ENCODE measurements around the gene CCDC149. TPM values are rescaled to one million over a fixed set of nuclear protein-coding genes. Genes with fewer than 3 reads are reported as not detected.

Gene CCDC149
- total and polyA plus RNA-seq, 4 donors = 1.4 to 11.2 (median 3.4) TPM

DNA sequence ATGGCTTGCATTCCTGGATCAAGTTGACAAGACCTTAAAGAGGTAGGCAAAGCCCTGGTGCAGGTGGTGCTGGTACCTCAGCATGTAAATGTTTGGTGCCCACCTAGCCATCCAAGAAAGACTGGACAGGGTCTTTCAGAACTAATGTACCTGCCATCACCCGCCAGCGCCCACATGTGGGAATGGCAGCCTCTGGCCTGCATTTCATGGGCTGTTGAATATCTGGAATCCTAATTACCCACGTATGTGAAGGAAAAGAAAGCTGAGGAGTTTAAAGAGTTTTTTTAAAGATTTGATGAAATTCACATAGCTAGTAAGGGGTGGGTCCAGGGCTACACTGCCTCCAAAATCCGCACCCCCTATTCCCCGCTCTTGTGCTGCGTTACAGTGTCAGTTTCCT, 8.6 kb upstream of the CCDC149 start:
- Histone ChIP-seq H3K4me3 (ENCODE audit: low read depth in 1 of 3, low read length in 3 of 3) (no peak overlapping the region), H3K9me3 (ENCODE audit: control insufficient read depth in 4 of 4, low read length in 3 of 4) (peaks cover 0 to 8% (median 1%) of the 10 kb centered on the region in 4 donors), H3K9ac (ENCODE audit: low read depth in 1 of 2, low read length in 2 of 2) (no peak overlapping the region), H3K27me3 (ENCODE audit: control insufficient read depth in 4 of 4, insufficient read depth in 4 of 4, low read length in 3 of 4) (no peaks in the 10 kb centered on the region), H3K27ac (ENCODE audit: low read depth in 1 of 2, low read length in 2 of 2) (no peak overlapping the region), H3K4me1 (ENCODE audit: control insufficient read depth in 4 of 4, insufficient read depth in 4 of 4, low read length in 3 of 4) (no peaks in the 10 kb centered on the region), H3K36me3 (ENCODE audit: control insufficient read depth in 4 of 4, insufficient read depth in 3 of 4, low read depth in 1 of 4, low read length in 3 of 4) (no peaks in the 10 kb centered on the region)
- DNase-seq (ENCODE audit: low spot score) = no peak
- WGBS = 86% methylated on average over 6 of the region's 6 CpGs
- TF ChIP-seq TAF1 (conservative IDR thresholded peaks at IDR 0.05) (no peak), RXRA (IDR thresholded peaks at IDR 0.05) (no peak), JUND (IDR thresholded peaks at IDR 0.05) (no peak), EGR1 (IDR thresholded peaks at IDR 0.05; ENCODE audit: low read depth in 2 of 2) (no peak), YY1 (IDR thresholded peaks at IDR 0.05) (no peak), FOXA1 (IDR thresholded peaks at IDR 0.05) (no peak), GABPA (IDR thresholded peaks at IDR 0.05 in 1 of 2, conservative IDR thresholded peaks at IDR 0.05 in 1 of 2) (no peak), SP1 (IDR thresholded peaks at IDR 0.05) (no peak), FOXA2 (IDR thresholded peaks at IDR 0.05) (no peak), RAD21 (IDR thresholded peaks at IDR 0.05) (no peak)
- TF ChIP-seq, protein P1, sequence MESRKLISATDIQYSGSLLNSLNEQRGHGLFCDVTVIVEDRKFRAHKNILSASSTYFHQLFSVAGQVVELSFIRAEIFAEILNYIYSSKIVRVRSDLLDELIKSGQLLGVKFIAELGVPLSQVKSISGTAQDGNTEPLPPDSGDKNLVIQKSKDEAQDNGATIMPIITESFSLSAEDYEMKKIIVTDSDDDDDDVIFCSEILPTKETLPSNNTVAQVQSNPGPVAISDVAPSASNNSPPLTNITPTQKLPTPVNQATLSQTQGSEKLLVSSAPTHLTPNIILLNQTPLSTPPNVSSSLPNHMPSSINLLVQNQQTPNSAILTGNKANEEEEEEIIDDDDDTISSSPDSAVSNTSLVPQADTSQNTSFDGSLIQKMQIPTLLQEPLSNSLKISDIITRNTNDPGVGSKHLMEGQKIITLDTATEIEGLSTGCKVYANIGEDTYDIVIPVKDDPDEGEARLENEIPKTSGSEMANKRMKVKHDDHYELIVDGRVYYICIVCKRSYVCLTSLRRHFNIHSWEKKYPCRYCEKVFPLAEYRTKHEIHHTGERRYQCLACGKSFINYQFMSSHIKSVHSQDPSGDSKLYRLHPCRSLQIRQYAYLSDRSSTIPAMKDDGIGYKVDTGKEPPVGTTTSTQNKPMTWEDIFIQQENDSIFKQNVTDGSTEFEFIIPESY (IDR thresholded peaks at IDR 0.05) = no peak
- TF ChIP-seq, protein P2, sequence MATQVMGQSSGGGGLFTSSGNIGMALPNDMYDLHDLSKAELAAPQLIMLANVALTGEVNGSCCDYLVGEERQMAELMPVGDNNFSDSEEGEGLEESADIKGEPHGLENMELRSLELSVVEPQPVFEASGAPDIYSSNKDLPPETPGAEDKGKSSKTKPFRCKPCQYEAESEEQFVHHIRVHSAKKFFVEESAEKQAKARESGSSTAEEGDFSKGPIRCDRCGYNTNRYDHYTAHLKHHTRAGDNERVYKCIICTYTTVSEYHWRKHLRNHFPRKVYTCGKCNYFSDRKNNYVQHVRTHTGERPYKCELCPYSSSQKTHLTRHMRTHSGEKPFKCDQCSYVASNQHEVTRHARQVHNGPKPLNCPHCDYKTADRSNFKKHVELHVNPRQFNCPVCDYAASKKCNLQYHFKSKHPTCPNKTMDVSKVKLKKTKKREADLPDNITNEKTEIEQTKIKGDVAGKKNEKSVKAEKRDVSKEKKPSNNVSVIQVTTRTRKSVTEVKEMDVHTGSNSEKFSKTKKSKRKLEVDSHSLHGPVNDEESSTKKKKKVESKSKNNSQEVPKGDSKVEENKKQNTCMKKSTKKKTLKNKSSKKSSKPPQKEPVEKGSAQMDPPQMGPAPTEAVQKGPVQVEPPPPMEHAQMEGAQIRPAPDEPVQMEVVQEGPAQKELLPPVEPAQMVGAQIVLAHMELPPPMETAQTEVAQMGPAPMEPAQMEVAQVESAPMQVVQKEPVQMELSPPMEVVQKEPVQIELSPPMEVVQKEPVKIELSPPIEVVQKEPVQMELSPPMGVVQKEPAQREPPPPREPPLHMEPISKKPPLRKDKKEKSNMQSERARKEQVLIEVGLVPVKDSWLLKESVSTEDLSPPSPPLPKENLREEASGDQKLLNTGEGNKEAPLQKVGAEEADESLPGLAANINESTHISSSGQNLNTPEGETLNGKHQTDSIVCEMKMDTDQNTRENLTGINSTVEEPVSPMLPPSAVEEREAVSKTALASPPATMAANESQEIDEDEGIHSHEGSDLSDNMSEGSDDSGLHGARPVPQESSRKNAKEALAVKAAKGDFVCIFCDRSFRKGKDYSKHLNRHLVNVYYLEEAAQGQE (IDR thresholded peaks at IDR 0.05) = no peak
- TF ChIP-seq, protein P3, sequence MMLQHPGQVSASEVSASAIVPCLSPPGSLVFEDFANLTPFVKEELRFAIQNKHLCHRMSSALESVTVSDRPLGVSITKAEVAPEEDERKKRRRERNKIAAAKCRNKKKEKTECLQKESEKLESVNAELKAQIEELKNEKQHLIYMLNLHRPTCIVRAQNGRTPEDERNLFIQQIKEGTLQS (IDR thresholded peaks at IDR 0.05) = no peak

DNA sequence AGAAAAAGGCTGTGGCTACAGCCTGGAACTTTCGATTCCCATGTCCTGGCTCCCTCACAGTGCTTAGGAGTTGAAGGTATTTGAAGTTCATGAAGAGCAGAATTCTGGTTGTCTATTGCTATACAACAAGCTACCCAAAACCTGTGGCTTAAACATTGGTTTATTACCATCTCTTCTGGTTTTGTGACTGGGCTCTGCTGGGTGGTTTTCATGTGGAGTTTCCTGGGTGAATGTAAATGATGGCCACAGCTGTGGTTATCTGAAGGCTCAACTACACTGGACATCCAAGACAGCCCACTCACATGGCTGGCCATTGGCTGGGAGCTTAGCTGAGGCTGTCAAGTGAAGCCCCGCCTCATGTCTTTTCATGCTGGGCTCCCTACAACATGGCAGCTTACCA, 7.2 kb upstream of the CCDC149 start:
- TF ChIP-seq YY1 (IDR thresholded peaks at IDR 0.05) (no peak), EGR1 (IDR thresholded peaks at IDR 0.05; ENCODE audit: low read depth in 2 of 2) (no peak), HNF4G (IDR thresholded peaks at IDR 0.05) (no peak), SP1 (IDR thresholded peaks at IDR 0.05) (no peak), RXRA (IDR thresholded peaks at IDR 0.05) (no peak), NR2F2 (IDR thresholded peaks at IDR 0.05) (no peak), JUND (IDR thresholded peaks at IDR 0.05) (no peak)
- TF ChIP-seq, protein P4, sequence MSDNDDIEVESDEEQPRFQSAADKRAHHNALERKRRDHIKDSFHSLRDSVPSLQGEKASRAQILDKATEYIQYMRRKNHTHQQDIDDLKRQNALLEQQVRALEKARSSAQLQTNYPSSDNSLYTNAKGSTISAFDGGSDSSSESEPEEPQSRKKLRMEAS (IDR thresholded peaks at IDR 0.05) = no peak
- TF ChIP-seq, protein P2 (IDR thresholded peaks at IDR 0.05) = no peak
- TF ChIP-seq, protein P1 (IDR thresholded peaks at IDR 0.05) = no peak
- no peak for DNase-seq (ENCODE audit: low spot score)
- Histone ChIP-seq H3K9ac (ENCODE audit: low read depth in 1 of 2, low read length in 2 of 2) (no peak overlapping the region), H3K4me1 (ENCODE audit: control insufficient read depth in 4 of 4, insufficient read depth in 4 of 4, low read length in 3 of 4) (no peaks in the 10 kb centered on the region), H3K9me3 (ENCODE audit: control insufficient read depth in 4 of 4, low read length in 3 of 4) (peaks cover 0 to 6% (median 1%) of the 10 kb centered on the region in 4 donors), H3K36me3 (ENCODE audit: control insufficient read depth in 4 of 4, insufficient read depth in 3 of 4, low read depth in 1 of 4, low read length in 3 of 4) (no peaks in the 10 kb centered on the region), H3K4me3 (ENCODE audit: low read depth in 1 of 3, low read length in 3 of 3) (no peak overlapping the region), H3K27me3 (ENCODE audit: control insufficient read depth in 4 of 4, insufficient read depth in 4 of 4, low read length in 3 of 4) (no peaks in the 10 kb centered on the region), H3K27ac (ENCODE audit: low read depth in 1 of 2, low read length in 2 of 2) (no peak overlapping the region)
- WGBS = 96% methylated on average over 2 of the region's 2 CpGs

Measured in liver (tissue), 9 donors.